DND-41 (cell line): Measurements from ENCODE around the gene CENPK.

Experiments
- ATAC-seq: fragments of 200-7000 bp; cut with Tn5 transposase; 3 replicates; pipeline ENCODE4 v1.9.1; 2021; ENCODE audit warnings: low read depth; ENCODE audit not compliant: insufficient read depth
- DNase-seq: peaks from one replicate; pipeline ENCODE4 v3.0.0-alpha.2; 2020
- H2AFZ ChIP-seq: 2 replicates; pipeline ENCODE4 v1.6.0; 2012; ENCODE audit warnings: low read depth, low read length
- H3K27ac ChIP-seq: 2 replicates; pipeline ENCODE4 v1.5.1; 2012; ENCODE audit warnings: low read length, inconsistent platforms
- H3K27me3 ChIP-seq: fragments of 200-600 bp; sonication (generic); 2 replicates; pipeline ENCODE4 v1.6.0; 2012; ENCODE audit warnings: low read length, mild to moderate bottlenecking, inconsistent platforms; ENCODE audit not compliant: insufficient read depth, poor library complexity
- H3K36me3 ChIP-seq: 2 replicates; pipeline ENCODE4 v1.5.1; 2012; ENCODE audit warnings: low read length, inconsistent platforms; ENCODE audit not compliant: insufficient read depth
- H3K4me1 ChIP-seq: 2 replicates; pipeline ENCODE4 v1.5.1; 2012; ENCODE audit warnings: mild to moderate bottlenecking, low read length; ENCODE audit not compliant: insufficient read depth
- H3K4me2 ChIP-seq: 2 replicates; pipeline ENCODE4 v1.6.0; 2012; ENCODE audit warnings: mild to moderate bottlenecking, moderate library complexity, low read length, inconsistent platforms; ENCODE audit not compliant: insufficient read depth
- H3K4me3 ChIP-seq, 2 experiments: fragments of 200-600 bp in 1 of 2; shearing (Covaris generic) in 1 of 2; 2 replicates each; pipeline ENCODE4 v1.5.1; 2012 to 2016; ENCODE audit warnings: inconsistent platforms in 2 of 2, low read length in 2 of 2, mild to moderate bottlenecking in 2 of 2, low read depth in 1 of 2, moderate library complexity in 1 of 2
- H3K79me2 ChIP-seq: 2 replicates; pipeline ENCODE4 v1.6.0; 2012; ENCODE audit warnings: low read length, inconsistent platforms; ENCODE audit not compliant: insufficient read depth
- H3K9ac ChIP-seq: 2 replicates; pipeline ENCODE4 v1.6.0; 2012; ENCODE audit warnings: low read depth, mild to moderate bottlenecking, inconsistent platforms, low read length, moderate library complexity
- H3K9me3 ChIP-seq: 2 replicates; pipeline ENCODE4 v1.5.1; 2012; ENCODE audit warnings: low read length, moderate library complexity, mild to moderate bottlenecking, inconsistent platforms; ENCODE audit not compliant: insufficient read depth, severe bottlenecking
- H4K20me1 ChIP-seq: 2 replicates; pipeline ENCODE4 v1.6.0; 2012; ENCODE audit warnings: low read length; ENCODE audit not compliant: insufficient read depth
- CTCF ChIP-seq: IDR thresholded peaks from 2 replicates; pipeline ENCODE4 v1.5.1; 2012; ENCODE audit warnings: borderline replicate concordance, low read length, moderate library complexity, mild to moderate bottlenecking; ENCODE audit not compliant: poor library complexity, severe bottlenecking; ENCODE audit errors: extremely low read depth
- EZH2 ChIP-seq: IDR thresholded peaks from 3 replicates; pipeline ENCODE4 v1.6.1; 2012; ENCODE audit warnings: borderline replicate concordance, low read depth, mild to moderate bottlenecking, moderate library complexity, low read length, inconsistent platforms; ENCODE audit not compliant: severe bottlenecking

CENPK gene

GRCh38 chr5:65483546-65484346 lies 79.2 kb downstream of the CENPK start:
- Histone ChIP-seq H3K9me3 (no peaks in the 10 kb centered on the region), H3K27ac (peak overlapping the region; percentile 84), H3K9ac (peak overlapping the region; percentile 60; the same call in 1 of the 2 replicates), H2AFZ (peak overlapping the region; percentile 88; the same call in 1 of the 2 replicates), H3K27me3 (peaks cover 13% of the 10 kb centered on the region), H3K4me3 (peak overlapping the region; percentile 43 to 80; a peak in 3 of 4 replicates), H3K36me3 (no peaks in the 10 kb centered on the region), H3K4me2 (peak overlapping the region; percentile 98), H3K79me2 (no peaks in the 10 kb centered on the region), H4K20me1 (no peaks in the 10 kb centered on the region), H3K4me1 (peaks cover 34% of the 10 kb centered on the region)
- TF ChIP-seq CTCF (peak; percentile 79), EZH2 (no peak)
- ATAC-seq (peak; percentile 54), DNase-seq (no peak)

GRCh38 chr5:65482736-65483545 lies 80.0 kb downstream of the CENPK start:
- DNase-seq: peak; percentile 37
- peak; percentile 47 for ATAC-seq

GRCh38 chr5:65482296-65482735 lies 80.7 kb downstream of the CENPK start:
- peaks cover 34% of the 10 kb centered on the region for H3K4me1 ChIP-seq
- H4K20me1 ChIP-seq: no peaks in the 10 kb centered on the region
- peak; percentile 30 for ATAC-seq
- no peaks in the 10 kb centered on the region for H3K36me3 ChIP-seq
- no peak for TF ChIP-seq CTCF
- no peak for TF ChIP-seq EZH2
- no peak for DNase-seq
- peak overlapping the region; percentile 84 for H3K27ac ChIP-seq
- H3K4me3 ChIP-seq: peak overlapping the region; percentile 43 to 80
- H3K4me2 ChIP-seq: peak overlapping the region; percentile 98
- H3K9ac ChIP-seq: peak overlapping the region; percentile 60
- peak overlapping the region; percentile 88 for H2AFZ ChIP-seq
- H3K27me3 ChIP-seq: peaks cover 13% of the 10 kb centered on the region
- H3K9me3 ChIP-seq: no peaks in the 10 kb centered on the region
- H3K79me2 ChIP-seq: no peaks in the 10 kb centered on the region

More at GRCh38 chr5:65482736-65483545, 80.0 kb downstream of the CENPK start:
- H2AFZ ChIP-seq: peak overlapping the region; percentile 88
- H3K79me2 ChIP-seq: no peaks in the 10 kb centered on the region
- H3K27me3 ChIP-seq: peaks cover 13% of the 10 kb centered on the region
- peaks cover 34% of the 10 kb centered on the region for H3K4me1 ChIP-seq
- peak overlapping the region; percentile 84 for H3K27ac ChIP-seq
- TF ChIP-seq EZH2: no peak
- no peak for TF ChIP-seq CTCF
- no peaks in the 10 kb centered on the region for H3K36me3 ChIP-seq
- no peaks in the 10 kb centered on the region for H4K20me1 ChIP-seq
- peak overlapping the region; percentile 98 for H3K4me2 ChIP-seq
- H3K9me3 ChIP-seq: no peaks in the 10 kb centered on the region
- H3K9ac ChIP-seq: peak overlapping the region; percentile 60
- peak overlapping the region; percentile 43 to 80; a peak in 3 of 4 replicates for H3K4me3 ChIP-seq
